GM19240 (cell line): ENCODE results near the gene HIVEP2.

Experiments
- DNase-seq: peaks from one replicate; pipeline ENCODE4 v3.0.0; 2011; ENCODE audit warnings: low spot score; ENCODE audit not compliant: insufficient read length

HIVEP2 gene

GRCh38 chr6:142946181-142946923 lies 1.4 kb upstream of the HIVEP2 start:
- DNase-seq = no peak

- no peak for DNase-seq
Observed at GRCh38 chr6:142945446-142946180, 637 bp upstream of the HIVEP2 start.

- DNase-seq = no peak
Observed at GRCh38 chr6:142944124-142945048, 590 bp downstream of the HIVEP2 start.

GRCh38 chr6:142943711-142944123 lies 1.3 kb downstream of the HIVEP2 start:
- no peak for DNase-seq

- no peak for DNase-seq
Observed at GRCh38 chr6:142942805-142943227, 2.2 kb downstream of the HIVEP2 start.

- no peak for DNase-seq
Observed at GRCh38 chr6:142942238-142942637, 2.7 kb downstream of the HIVEP2 start.

- no peak for DNase-seq
Observed at GRCh38 chr6:142941018-142941417, 4.0 kb downstream of the HIVEP2 start.

- no peak for DNase-seq
Observed at GRCh38 chr6:142940487-142940886, 4.5 kb downstream of the HIVEP2 start.

- no peak for DNase-seq
Observed at GRCh38 chr6:142938510-142938909, 6.5 kb downstream of the HIVEP2 start.

GRCh38 chr6:142937986-142938385 lies 7.0 kb downstream of the HIVEP2 start:
- DNase-seq = no peak

GRCh38 chr6:142935553-142936517 lies 9.1 kb downstream of the HIVEP2 start:
- DNase-seq = no peak

- DNase-seq = no peak
Observed at GRCh38 chr6:142934599-142934998, 10.4 kb downstream of the HIVEP2 start.

GRCh38 chr6:142934106-142934505 lies 10.9 kb downstream of the HIVEP2 start:
- DNase-seq = no peak

GRCh38 chr6:142933701-142934100 lies 11.3 kb downstream of the HIVEP2 start:
- no peak for DNase-seq

GRCh38 chr6:142932889-142933288 lies 12.1 kb downstream of the HIVEP2 start:
- DNase-seq = no peak

GRCh38 chr6:142929751-142930358 lies 15.1 kb downstream of the HIVEP2 start:
- DNase-seq = no peak

GRCh38 chr6:142927904-142928303 lies 17.1 kb downstream of the HIVEP2 start:
- DNase-seq = no peak

GRCh38 chr6:142927271-142927580 lies 17.8 kb downstream of the HIVEP2 start:
- DNase-seq = no peak

- no peak for DNase-seq
Observed at GRCh38 chr6:142926494-142927270, 18.3 kb downstream of the HIVEP2 start.

GRCh38 chr6:142926177-142926493 lies 18.8 kb downstream of the HIVEP2 start:
- DNase-seq = no peak
